Body of pancreas (tissue), 4 donors: Measurements from ENCODE around the gene CACNA1C.

Experiments
- POLR2A ChIP-seq, 3 donors: fragments of 450-650 bp; IDR thresholded peaks; one replicate each; pipeline ENCODE4 v1.6.1; 2016; ENCODE audit warnings: antibody characterized with exemption in 3 of 3, mild to moderate bottlenecking in 2 of 3
- TF ChIP-seq, protein P1 (sequence below), 7 experiments: fragments of 450-650 bp in 4 of 7; fragments of 200-600 bp in 3 of 7; sonication (generic) in 3 of 7; IDR thresholded peaks; one replicate each; pipeline ENCODE4 v1.5.1; 2016 to 2019; ENCODE audit warnings: antibody characterized with exemption in 7 of 7

DNA sequence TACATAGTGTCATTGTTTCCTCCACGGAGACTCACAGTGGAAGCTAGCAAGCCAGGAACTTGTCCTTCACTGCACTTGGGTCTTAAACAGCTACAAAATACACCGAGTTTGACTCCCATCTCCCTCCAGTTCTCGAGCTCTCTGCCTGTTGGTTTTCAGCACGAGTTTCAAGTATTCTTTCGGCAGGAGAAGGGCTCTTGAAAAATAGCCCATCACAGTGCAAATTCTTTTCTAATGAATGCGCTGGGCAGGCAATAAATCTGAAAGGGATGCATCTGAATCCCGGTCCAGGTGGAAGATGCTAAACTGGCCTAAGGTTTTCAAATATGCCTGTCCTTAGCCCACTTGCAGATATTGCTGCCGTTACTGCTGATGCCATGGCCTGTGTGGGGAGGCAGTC is 173.9 kb downstream of the CACNA1C start:
- TF ChIP-seq, protein P1, sequence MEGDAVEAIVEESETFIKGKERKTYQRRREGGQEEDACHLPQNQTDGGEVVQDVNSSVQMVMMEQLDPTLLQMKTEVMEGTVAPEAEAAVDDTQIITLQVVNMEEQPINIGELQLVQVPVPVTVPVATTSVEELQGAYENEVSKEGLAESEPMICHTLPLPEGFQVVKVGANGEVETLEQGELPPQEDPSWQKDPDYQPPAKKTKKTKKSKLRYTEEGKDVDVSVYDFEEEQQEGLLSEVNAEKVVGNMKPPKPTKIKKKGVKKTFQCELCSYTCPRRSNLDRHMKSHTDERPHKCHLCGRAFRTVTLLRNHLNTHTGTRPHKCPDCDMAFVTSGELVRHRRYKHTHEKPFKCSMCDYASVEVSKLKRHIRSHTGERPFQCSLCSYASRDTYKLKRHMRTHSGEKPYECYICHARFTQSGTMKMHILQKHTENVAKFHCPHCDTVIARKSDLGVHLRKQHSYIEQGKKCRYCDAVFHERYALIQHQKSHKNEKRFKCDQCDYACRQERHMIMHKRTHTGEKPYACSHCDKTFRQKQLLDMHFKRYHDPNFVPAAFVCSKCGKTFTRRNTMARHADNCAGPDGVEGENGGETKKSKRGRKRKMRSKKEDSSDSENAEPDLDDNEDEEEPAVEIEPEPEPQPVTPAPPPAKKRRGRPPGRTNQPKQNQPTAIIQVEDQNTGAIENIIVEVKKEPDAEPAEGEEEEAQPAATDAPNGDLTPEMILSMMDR (IDR thresholded peaks at IDR 0.05) = no peak
- TF ChIP-seq POLR2A (IDR thresholded peaks at IDR 0.05) = no peak
